ENCODE data around the gene TIMP2. TPM values are rescaled to one million over a fixed set of nuclear protein-coding genes. Genes with fewer than 3 reads are reported as not detected.

TIMP2 gene
- total and polyA plus RNA-seq, 2 of the 8 experiments (the other 6 are each of a cell fraction or from before 2014, with no cell fraction given), result 18.2 to 43.3 TPM

GRCh38 chr17:78832541-78832810 is 92.7 kb downstream of the TIMP2 start:
- Histone ChIP-seq H4K91ac (replicated peaks; ENCODE audit: insufficient read length, low read length) (no peak overlapping the region), H3K56ac (replicated peaks; ENCODE audit: insufficient read length, low read depth, low read length) (no peak overlapping the region), H3K27ac (ENCODE audit: low read depth, low read length) (no peak overlapping the region), H4K8ac (ENCODE audit: extremely low read depth, insufficient read depth, low read length) (no peak overlapping the region), H4K5ac (ENCODE audit: insufficient read length, low read depth, low read length) (no peak overlapping the region), H2BK5ac (ENCODE audit: low read depth, low read length) (no peak overlapping the region), H3K79me2 (ENCODE audit: control insufficient read depth in 1 of 2, insufficient read depth in 2 of 2, low read length in 2 of 2) (peaks cover 3 to 17% of the 10 kb centered on the region in 2 experiments; a peak in 2 of 4 replicates), H3K18ac (ENCODE audit: extremely low read depth, low read length) (no peak overlapping the region), H3K23me2 (ENCODE audit: low read depth, low read length) (no peaks in the 10 kb centered on the region), H3K79me1 (ENCODE audit: low read depth, low read length) (peaks cover 3% of the 10 kb centered on the region; the same call in 1 of the 2 replicates), H3K27me3 (replicated peaks in 1 of 4; ENCODE audit: control insufficient read depth in 3 of 4, extremely low read depth in 1 of 4, insufficient read depth in 3 of 4, low read length in 3 of 4) (no peaks in the 10 kb centered on the region), H3K14ac (ENCODE audit: insufficient read length) (no peak overlapping the region), H2AK5ac (ENCODE audit: low read depth, low read length) (no peak overlapping the region), H3K4me2 (ENCODE audit: insufficient read depth in 1 of 2, low read depth in 2 of 2, low read length in 2 of 2) (no peak overlapping the region), H2BK15ac (ENCODE audit: low read length) (no peak overlapping the region), H4K20me1 (replicated peaks in 1 of 2; ENCODE audit: control insufficient read depth in 1 of 2, insufficient read depth in 2 of 2, low read length in 2 of 2) (peaks cover 6 to 22% of the 10 kb centered on the region in 2 experiments), H3K4me3 (ENCODE audit: extremely low read depth in 1 of 4, insufficient read depth in 2 of 4, low read depth in 3 of 4, low read length in 4 of 4) (no peak overlapping the region), H3K36me3 (ENCODE audit: control insufficient read depth in 2 of 4, insufficient read depth in 4 of 4, low read length in 3 of 4) (peaks cover 44 to 82% (median 72%) of the 10 kb centered on the region in 4 experiments), H3K4ac (replicated peaks; ENCODE audit: insufficient read length, low read depth, low read length) (no peak overlapping the region), H2AFZ (ENCODE audit: low read length) (no peak overlapping the region), H3K23ac (ENCODE audit: insufficient read length) (no peak overlapping the region), H3K9ac (replicated peaks in 1 of 4; ENCODE audit: extremely low read depth in 1 of 4, low read depth in 3 of 4, low read length in 3 of 4) (no peak overlapping the region), H3K9me3 (ENCODE audit: insufficient read depth in 2 of 2, low read depth in 1 of 2, low read length in 1 of 2) (no peaks in the 10 kb centered on the region), H2BK12ac (ENCODE audit: low read depth, low read length) (no peak overlapping the region), H3K4me1 (replicated peaks in 1 of 4; ENCODE audit: control insufficient read depth in 3 of 4, insufficient read depth in 4 of 4, low read length in 3 of 4) (no peaks in the 10 kb centered on the region), H2BK120ac (replicated peaks; ENCODE audit: low read depth, low read length) (no peak overlapping the region), H2BK20ac (ENCODE audit: low read length) (no peak overlapping the region)
- no peak for DNase-seq (ENCODE audit: low read depth in 1 of 2, low spot score in 2 of 2)
- WGBS, 2 experiments (ENCODE audit: extremely low coverage in 1 of 2, insufficient coverage in 1 of 2, insufficient read length in 1 of 2, insufficient replicate concordance in 2 of 2, low coverage in 1 of 2, low lambda C conversion rate in 2 of 2, missing lambda C conversion rate in 1 of 2), result 86% methylated on average over 2 of the region's 2 CpGs; no CpG with 5 or more reads in 1 of the 2 experiments
- CTCF ChIA-PET (ENCODE audit: partially characterized antibody), result interaction anchor here (2.7 kb wide), 1 partner anchor 9 kb away, joined by 14 read pairs; no protein-coding TSS in a partner anchor
- no peak for TF ChIP-seq MAFK (IDR thresholded peaks at IDR 0.05; ENCODE audit: low read depth, low read length)
- TF ChIP-seq KDM1A (IDR thresholded peaks at IDR 0.05; ENCODE audit: borderline replicate concordance, low read length), result no peak
- no peak for TF ChIP-seq POLR2A (IDR thresholded peaks at IDR 0.05; ENCODE audit: control extremely low read depth in 1 of 2, low read depth in 2 of 2, low read length in 2 of 2)
- TF ChIP-seq SIRT6 (IDR thresholded peaks at IDR 0.05; ENCODE audit: low read length), result no peak
- no peak for TF ChIP-seq POLR2AphosphoS5 (IDR thresholded peaks at IDR 0.05; ENCODE audit: low read depth, low read length)
- TF ChIP-seq RAD21 (IDR thresholded peaks at IDR 0.05 in 1 of 2, conservative IDR thresholded peaks at IDR 0.05 in 1 of 2; ENCODE audit: low read depth in 2 of 2, low read length in 2 of 2), result no peak
- no peak for TF ChIP-seq GABPA (IDR thresholded peaks at IDR 0.05; ENCODE audit: borderline replicate concordance, insufficient read depth, low read length)
- POLR2A ChIA-PET (ENCODE audit: partially characterized antibody), result interaction anchor here (1.3 kb wide), 1 partner anchor 38 kb away, joined by 3 read pairs; no protein-coding TSS in a partner anchor
- no peak for FAIRE-seq

Data from H1 (cell line).